Measurements from ENCODE around the gene TBC1D3.
"Not testable (repeated sequence)": the region's sequence is repeated elsewhere in the genome, so short reads cannot be mapped to it uniquely, and the experiment has no call there.

TBC1D3 gene

DNA sequence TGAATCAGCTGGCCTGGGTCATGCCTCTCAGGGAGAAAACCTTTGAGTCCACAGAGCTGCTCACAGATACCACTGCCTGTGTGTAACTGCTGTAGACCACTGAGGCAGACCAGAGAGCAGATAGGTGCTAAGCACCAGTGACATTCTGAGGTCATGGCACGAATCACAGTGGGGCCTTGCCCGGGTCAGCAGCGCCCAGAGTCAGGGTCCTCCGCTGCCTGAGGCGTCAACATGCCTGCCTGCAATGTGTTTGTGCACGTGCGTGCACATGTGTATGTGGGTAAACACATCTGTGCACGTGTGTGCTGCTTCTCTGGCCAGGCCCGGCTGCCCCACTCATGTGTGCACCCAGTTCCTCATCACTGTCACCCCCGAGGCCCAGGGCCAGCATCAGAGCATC is at the start of gene TBC1D3:
Gene TBC1D3, minus strand, starts transcription at position 101 of the 400 bp plus-strand sequence. CDS start 1,526 bp downstream, outside the sequence.
- not testable (repeated sequence) for DNase-seq (ENCODE audit: low spot score)

DNA sequence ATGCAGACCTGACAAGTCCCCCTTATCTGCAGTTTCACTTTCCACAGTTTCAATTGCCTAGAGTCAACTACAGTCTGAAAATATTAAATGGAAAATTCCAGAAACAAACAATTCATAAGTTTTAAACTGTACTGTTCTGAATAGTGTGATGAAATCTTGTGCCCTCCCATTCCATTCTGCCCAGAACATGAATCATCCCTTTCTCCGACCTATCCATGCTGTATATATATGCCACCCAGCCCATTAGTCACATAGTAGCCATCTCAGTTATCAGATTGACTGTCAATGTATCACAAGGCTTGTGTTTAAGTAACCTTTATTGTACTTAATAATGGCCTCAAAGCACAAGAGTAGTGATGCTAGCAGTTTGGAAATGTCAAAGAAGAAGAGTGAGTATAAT is 40.4 kb upstream of the TBC1D3 start:
- not testable (repeated sequence) for DNase-seq (ENCODE audit: low spot score)

DNA sequence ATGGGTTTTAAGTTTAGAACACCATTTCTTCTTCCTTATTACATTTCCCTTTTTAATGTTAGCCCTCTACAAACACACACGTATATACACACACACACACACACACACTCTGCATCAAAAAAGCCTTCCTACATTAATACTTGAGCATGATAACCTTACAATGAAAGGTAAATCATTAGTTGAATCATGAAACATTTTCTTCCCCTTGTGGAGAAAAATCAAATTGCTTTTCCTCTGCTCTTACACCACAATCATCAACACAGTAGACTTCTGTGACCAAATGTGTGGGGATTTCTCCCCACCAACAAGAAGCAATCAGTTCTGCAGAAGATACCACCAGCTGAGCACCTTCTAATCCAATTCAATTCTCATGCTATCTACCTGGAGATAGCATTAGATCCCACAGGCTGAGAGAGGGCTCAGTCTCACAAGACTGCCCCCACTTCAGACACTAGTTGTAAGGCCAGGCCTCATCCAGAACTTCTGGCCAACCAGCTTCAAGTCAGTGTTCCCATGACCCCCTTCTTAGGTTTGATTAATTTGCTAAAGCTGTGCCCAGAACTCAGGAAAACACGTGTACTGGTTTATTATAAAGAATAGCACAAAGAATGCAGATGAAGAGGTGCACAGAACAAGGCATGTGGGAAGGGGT is 33.6 kb upstream of the TBC1D3 start:
- DNase-seq (ENCODE audit: low spot score), result not testable (repeated sequence)

DNA sequence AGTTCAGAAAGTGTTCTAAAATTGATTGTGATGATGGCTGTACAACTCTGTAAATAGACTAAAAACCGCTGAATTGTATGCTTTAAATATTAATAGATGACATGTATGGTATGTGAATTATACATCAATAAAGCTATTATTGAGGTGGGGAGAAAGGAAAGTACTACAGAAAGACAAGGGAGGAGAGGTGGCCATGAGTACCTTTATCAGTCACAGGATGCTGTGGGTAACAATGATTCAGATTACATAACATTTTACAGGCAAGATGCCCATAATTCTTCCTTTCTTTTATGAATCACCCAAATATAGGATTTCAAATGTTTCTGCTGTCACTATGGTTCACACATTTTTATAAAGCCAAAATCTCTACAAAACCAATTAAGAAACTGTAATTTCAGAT is 28.5 kb upstream of the TBC1D3 start:
- not testable (repeated sequence) for DNase-seq (ENCODE audit: low spot score)

DNA sequence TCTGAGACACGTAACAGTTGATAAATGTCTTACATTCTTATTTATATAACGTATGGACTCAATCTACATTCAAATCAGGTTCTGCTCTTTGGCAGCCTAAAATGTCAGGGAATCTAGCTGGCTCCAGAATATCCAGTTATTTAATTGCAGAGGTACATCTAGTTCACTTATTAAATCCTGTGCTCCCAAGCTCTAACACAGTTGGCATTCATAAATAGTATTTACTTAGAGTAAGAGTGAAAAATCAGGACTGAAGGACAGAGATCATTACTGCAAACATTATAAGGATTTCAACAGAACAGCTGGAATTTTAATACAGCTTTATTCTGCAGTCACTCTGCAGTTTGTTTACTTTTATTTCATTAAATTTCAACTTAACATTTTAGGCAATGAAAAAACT is 7.9 kb upstream of the TBC1D3 start:
- not testable (repeated sequence) for DNase-seq (ENCODE audit: low spot score)

DNA sequence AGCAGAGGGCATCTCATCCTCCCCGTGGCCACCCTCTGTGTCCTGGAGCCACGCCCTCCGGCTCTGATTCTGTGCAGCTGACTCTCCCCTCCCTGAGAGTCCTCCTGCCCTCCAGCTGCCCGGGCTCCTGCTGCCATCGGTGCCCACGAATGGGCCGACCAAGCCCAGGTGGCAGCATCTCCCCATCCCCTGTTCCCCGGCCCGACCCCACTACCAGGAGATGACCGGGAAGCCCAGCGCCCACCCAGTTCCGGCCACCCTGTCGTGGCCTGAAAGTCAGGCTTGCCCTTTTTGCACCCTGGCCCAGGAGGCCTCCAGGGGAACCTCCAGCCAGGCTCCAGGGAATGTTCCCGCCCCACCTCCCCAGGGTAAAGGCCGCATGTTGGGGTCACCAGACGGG is 57.5 kb downstream of the TBC1D3 start:
- DNase-seq (ENCODE audit: low spot score), result not testable (repeated sequence)
